ENCODE results near the gene NDUFS8.

The NDUFS8 gene

GRCh38 chr11:68076371-68077042, 46.0 kb downstream of the NDUFS8 start:
- H3K4me3 ChIP-seq (ENCODE audit: low read depth, low read length): no peak overlapping the region

- no peak overlapping the region for H3K4me3 ChIP-seq (ENCODE audit: low read depth, low read length)
These were observed 47.4 kb downstream of the NDUFS8 start for GRCh38 chr11:68077617-68078582.

DNA sequence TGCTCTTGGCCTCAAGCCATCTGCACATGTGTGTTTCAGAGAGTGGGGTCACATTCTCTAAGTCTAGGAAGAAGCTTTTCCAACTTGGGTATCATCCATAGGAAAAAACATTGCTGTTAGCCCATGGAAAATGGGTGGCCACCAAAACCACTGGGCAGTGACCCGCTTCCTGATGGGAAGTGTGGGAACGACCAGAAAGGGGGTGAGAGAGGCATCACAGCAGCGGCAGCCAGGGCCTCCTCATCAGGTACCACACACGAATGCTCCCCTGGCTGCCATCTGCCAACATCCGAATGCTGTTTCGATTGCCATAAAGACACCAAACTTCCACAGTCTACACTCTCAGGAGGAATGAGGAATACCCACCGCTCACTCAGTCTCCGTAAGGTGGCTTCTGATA, 50.4 kb downstream of the NDUFS8 start:
- H3K4me3 ChIP-seq (ENCODE audit: low read depth, low read length): no peak overlapping the region

- no peak overlapping the region for H3K4me3 ChIP-seq (ENCODE audit: low read depth, low read length)
These were observed 51.2 kb downstream of the NDUFS8 start for GRCh38 chr11:68081691-68082090.

- H3K4me3 ChIP-seq (ENCODE audit: low read depth, low read length): no peak overlapping the region
These were observed 52.0 kb downstream of the NDUFS8 start for GRCh38 chr11:68082481-68082880.

DNA sequence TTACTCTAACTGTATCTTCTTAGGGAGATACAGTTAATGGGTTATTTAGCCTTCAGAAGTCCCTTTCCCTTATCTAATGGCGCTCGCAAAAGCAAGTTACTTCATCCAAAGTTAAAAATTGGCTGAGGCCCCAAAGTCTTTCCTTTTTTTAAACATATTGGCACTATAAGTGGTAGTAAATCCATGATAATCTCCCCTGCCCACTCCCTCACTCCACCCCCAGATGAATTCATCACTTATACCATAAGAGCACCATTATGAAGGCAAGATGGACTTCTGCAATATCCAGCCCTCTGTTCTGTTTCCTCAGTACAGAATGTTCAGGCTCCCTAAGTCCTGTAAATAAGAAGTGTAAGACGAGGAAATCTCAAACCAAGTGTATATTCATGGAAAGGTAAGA, 53.0 kb downstream of the NDUFS8 start:
- H3K4me3 ChIP-seq (ENCODE audit: low read depth, low read length): no peak overlapping the region

All from iPS-11a (cell line).